ENCODE data around the gene ZDHHC8.

DNA sequence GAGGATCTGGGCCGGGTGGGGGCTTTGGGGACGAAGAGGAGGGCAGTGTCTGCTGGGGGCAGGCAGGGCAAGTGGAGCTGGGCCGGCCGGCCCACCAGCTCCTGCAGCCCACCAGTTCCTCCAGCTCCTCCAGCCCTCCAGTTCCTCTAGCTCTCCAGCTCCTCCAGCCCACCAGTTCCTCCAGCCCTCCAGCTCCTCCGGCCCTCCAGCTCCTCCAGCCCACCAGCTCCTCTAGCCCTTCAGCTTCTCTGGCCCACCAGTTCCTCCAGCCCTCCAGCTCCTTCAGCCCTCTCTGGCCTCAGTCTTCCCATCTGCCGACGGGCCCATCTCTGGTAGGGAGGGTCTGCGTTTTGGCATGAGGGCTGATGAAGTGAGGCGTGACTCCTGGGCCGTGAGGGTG, 28.4 kb downstream of the ZDHHC8 start:
- TF ChIP-seq, protein P1, sequence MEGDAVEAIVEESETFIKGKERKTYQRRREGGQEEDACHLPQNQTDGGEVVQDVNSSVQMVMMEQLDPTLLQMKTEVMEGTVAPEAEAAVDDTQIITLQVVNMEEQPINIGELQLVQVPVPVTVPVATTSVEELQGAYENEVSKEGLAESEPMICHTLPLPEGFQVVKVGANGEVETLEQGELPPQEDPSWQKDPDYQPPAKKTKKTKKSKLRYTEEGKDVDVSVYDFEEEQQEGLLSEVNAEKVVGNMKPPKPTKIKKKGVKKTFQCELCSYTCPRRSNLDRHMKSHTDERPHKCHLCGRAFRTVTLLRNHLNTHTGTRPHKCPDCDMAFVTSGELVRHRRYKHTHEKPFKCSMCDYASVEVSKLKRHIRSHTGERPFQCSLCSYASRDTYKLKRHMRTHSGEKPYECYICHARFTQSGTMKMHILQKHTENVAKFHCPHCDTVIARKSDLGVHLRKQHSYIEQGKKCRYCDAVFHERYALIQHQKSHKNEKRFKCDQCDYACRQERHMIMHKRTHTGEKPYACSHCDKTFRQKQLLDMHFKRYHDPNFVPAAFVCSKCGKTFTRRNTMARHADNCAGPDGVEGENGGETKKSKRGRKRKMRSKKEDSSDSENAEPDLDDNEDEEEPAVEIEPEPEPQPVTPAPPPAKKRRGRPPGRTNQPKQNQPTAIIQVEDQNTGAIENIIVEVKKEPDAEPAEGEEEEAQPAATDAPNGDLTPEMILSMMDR (IDR thresholded peaks at IDR 0.05) = no peak
- TF ChIP-seq POLR2A (IDR thresholded peaks at IDR 0.05) (no peak), POLR2AphosphoS5 (IDR thresholded peaks at IDR 0.05) (no peak), EP300 (IDR thresholded peaks at IDR 0.05) (no peak)
